ENCODE results near the gene GRAP2. TPM values are rescaled to one million over a fixed set of nuclear protein-coding genes. Genes with fewer than 3 reads are reported as not detected.

Gene GRAP2
- total and polyA plus RNA-seq, 2 of the 8 experiments (the other 6 are each of a cell fraction or from before 2014, with no cell fraction given): 0.08 TPM; not detected in 1

DNA sequence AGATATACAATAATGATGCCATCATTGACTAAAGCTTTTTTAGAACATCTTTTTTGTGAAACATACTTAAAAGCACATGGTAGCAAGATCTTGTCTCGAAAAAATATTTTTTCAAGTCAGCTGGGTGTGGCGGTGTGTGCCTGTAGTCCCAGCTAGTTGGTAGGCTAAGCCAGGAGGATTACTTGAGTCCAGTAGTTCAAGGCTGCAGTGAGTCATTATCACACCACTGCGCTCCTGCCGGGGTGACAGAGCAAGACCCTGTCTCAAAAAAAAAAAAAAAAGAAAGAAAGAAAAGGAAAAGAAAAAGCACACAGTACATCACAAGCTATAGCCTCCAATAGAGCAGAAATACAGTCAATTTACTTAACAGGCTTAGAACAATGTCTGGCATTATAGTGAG is 44.3 kb upstream of the GRAP2 start (continued):
- TF ChIP-seq EGR1 (IDR thresholded peaks at IDR 0.05; ENCODE audit: borderline replicate concordance, low read depth, low read length): no peak

Data from H1 (cell line).